AG04450 (cell line): Measurements from ENCODE around the gene ACTR10. TPM values are rescaled to one million over a fixed set of nuclear protein-coding genes. Genes with fewer than 3 reads are reported as not detected.
A peak's percentile ranks its signal among the peaks of the same experiment; 100 is the strongest.

ENCODE experiments used
- CTCF ChIA-PET: fragments of 300-600, 350-600 bp; formaldehyde crosslinking; extraction: SDS; loops from one replicate; lab custom pipeline; 2022; ENCODE audit warnings: antibody characterized with exemption, inconsistent platforms; lab: Charles Lee
- POLR2A ChIA-PET: fragments of 350-600 bp; formaldehyde crosslinking; extraction: SDS; loops from one replicate; lab custom pipeline; 2021; ENCODE audit warnings: antibody characterized with exemption, inconsistent platforms; lab: Yijun Ruan, JAX
- DNase-seq: peaks from one replicate; pipeline ENCODE4 v3.0.0-alpha.2; 2011; ENCODE audit warnings: low read depth, low spot score
- H3K27ac ChIP-seq: one replicate; pipeline ENCODE4 v1.5.1; 2012; ENCODE audit warnings: low read depth, low read length, control low read depth
- H3K27me3 ChIP-seq: one replicate; pipeline ENCODE4 v1.6.0; 2012; ENCODE audit warnings: low read length; ENCODE audit not compliant: control insufficient read depth, insufficient read depth
- H3K4me3 ChIP-seq: 2 replicates; pipeline ENCODE4 v1.5.1; 2011; ENCODE audit warnings: mild to moderate bottlenecking, low read depth, low read length, control low read depth
- H3K9me3 ChIP-seq: 2 replicates; pipeline ENCODE4 v1.5.1; 2012; ENCODE audit warnings: low read length; ENCODE audit not compliant: control insufficient read depth, insufficient read depth
- CTCF ChIP-seq: IDR thresholded peaks from 2 replicates; pipeline ENCODE4 v1.5.1; 2011; ENCODE audit warnings: low read depth, low read length, control low read depth, inconsistent platforms
- polyA plus RNA-seq: library from polyadenylated mRNA; depleted of rRNA; stranded (reverse); fragments of >200 nt; gene quantifications from 2 replicates; pipeline ENCODE4 v1.2.3, GENCODE V29; 2011

Gene ACTR10
- polyA plus RNA-seq, 1 experiment, result 142 TPM

- Histone ChIP-seq H3K4me3 (no peak overlapping the region), H3K9me3 (no peaks in the 10 kb centered on the region), H3K27ac (no peak overlapping the region), H3K27me3 (peaks cover 3% of the 10 kb centered on the region)
- no peak for TF ChIP-seq CTCF
- ChIA-PET CTCF (interaction anchor here (1.1 to 1.5 kb wide), 2 partner anchors 14 to 52 kb away, joined by 3 to 7 read pairs; no protein-coding TSS in a partner anchor), POLR2A (no interaction called here)
- no peak for DNase-seq
These were observed 39.4 kb upstream of the ACTR10 start for GRCh38 chr14:58160561-58160960.

GRCh38 chr14:58166005-58166983, 33.7 kb upstream of the ACTR10 start:
- peak; percentile 93 for TF ChIP-seq CTCF
- no peaks in the 10 kb centered on the region for H3K9me3 ChIP-seq
- CTCF ChIA-PET, result interaction anchor here (0.6 to 7.7 kb wide), 8 partner anchors 10 to 676 kb away, joined by 3 to 92 read pairs (median 3); no protein-coding TSS in a partner anchor
- no peaks in the 10 kb centered on the region for H3K27me3 ChIP-seq
- POLR2A ChIA-PET, result no interaction called here
- no peak overlapping the region for H3K27ac ChIP-seq
- H3K4me3 ChIP-seq, result no peak overlapping the region
- peak; percentile 48 for DNase-seq

- H3K4me3 ChIP-seq, result no peak overlapping the region
- no peak for TF ChIP-seq CTCF
- no peak for DNase-seq
- ChIA-PET CTCF (interaction anchor here (0.6 to 7.7 kb wide), 9 partner anchors 10 to 247 kb away, joined by 3 to 92 read pairs (median 3); no protein-coding TSS in a partner anchor), POLR2A (no interaction called here)
- H3K9me3 ChIP-seq, result no peaks in the 10 kb centered on the region
- no peak overlapping the region for H3K27ac ChIP-seq
- H3K27me3 ChIP-seq, result no peaks in the 10 kb centered on the region
These were observed 32.9 kb upstream of the ACTR10 start for GRCh38 chr14:58167057-58167456.

GRCh38 chr14:58167891-58168290, 32.1 kb upstream of the ACTR10 start:
- H3K27ac ChIP-seq, result no peak overlapping the region
- no peaks in the 10 kb centered on the region for H3K27me3 ChIP-seq
- no peaks in the 10 kb centered on the region for H3K9me3 ChIP-seq
- no peak for TF ChIP-seq CTCF
- no peak for DNase-seq
- ChIA-PET CTCF (interaction anchor here (0.7 to 7.7 kb wide), 4 partner anchors 37 to 243 kb away, joined by 3 to 92 read pairs (median 6); no protein-coding TSS in a partner anchor), POLR2A (no interaction called here)
- no peak overlapping the region for H3K4me3 ChIP-seq

GRCh38 chr14:58171090-58171489, 28.9 kb upstream of the ACTR10 start:
- Histone ChIP-seq H3K4me3 (no peak overlapping the region), H3K27ac (no peak overlapping the region), H3K27me3 (no peaks in the 10 kb centered on the region), H3K9me3 (no peaks in the 10 kb centered on the region)
- no peak for TF ChIP-seq CTCF
- ChIA-PET POLR2A (no interaction called here), CTCF (interaction anchor here (0.6 kb wide), 1 partner anchor 64 kb away, joined by 6 read pairs; no protein-coding TSS in a partner anchor)
- DNase-seq, result peak; percentile 43
